Thyroid gland (tissue), 4 donors: ENCODE measurements around the gene MAML1. TPM values are rescaled to one million over a fixed set of nuclear protein-coding genes. Genes with fewer than 3 reads are reported as not detected.

Experiments used
- DNase-seq, 2 donors: peaks; one replicate each; pipeline ENCODE4 v3.0.0-alpha.2; 2019
- H3K27ac ChIP-seq, 3 donors: fragments of 200-600 bp; sonication (generic); 1 replicate in 2 of 3; 2 replicates in 1 of 3; pipeline ENCODE4 v1.5.1; 2016 to 2019; ENCODE audit warnings: mild to moderate bottlenecking in 1 of 3, moderate library complexity in 1 of 3
- H3K27me3 ChIP-seq: fragments of 200-600 bp; sonication (generic); one replicate; pipeline ENCODE4 v1.5.1; 2019
- H3K36me3 ChIP-seq, 2 donors: fragments of 200-600 bp; sonication (generic); one replicate each; pipeline ENCODE4 v1.5.1; 2016 to 2019
- H3K4me1 ChIP-seq, 2 donors: fragments of 200-600 bp; sonication (generic); one replicate each; pipeline ENCODE4 v1.5.1; 2017 to 2019
- H3K4me3 ChIP-seq, 3 donors: fragments of 200-600 bp; sonication (generic); replicated peaks in 1 of 3; 1 replicate in 2 of 3; 2 replicates in 1 of 3; pipeline ENCODE4 v1.5.1; 2016; ENCODE audit warnings: mild to moderate bottlenecking in 1 of 3
- H3K9me3 ChIP-seq: fragments of 200-600 bp; sonication (generic); one replicate; pipeline ENCODE4 v1.5.1; 2017
- POLR2A ChIP-seq, 2 donors: fragments of 450-650 bp; IDR thresholded peaks; one replicate each; pipeline ENCODE4 v1.6.1; 2017; ENCODE audit warnings: antibody characterized with exemption in 2 of 2, mild to moderate bottlenecking in 2 of 2, moderate library complexity in 1 of 2
- WGBS, 2 donors: methylation state at CpG; one replicate each; pipeline ENCODE4 v1.1.5; 2017; 5-methylcytosine and 5-hydroxymethylcytosine counted together
- intact Hi-C: fragments of 100-400 bp; cut with DNase I; formaldehyde crosslinking; loops from one replicate; pipeline ENCODE4 v1.15.1; 2023
- total RNA-seq, 4 donors: library from RNA; depleted of rRNA; stranded (reverse); fragments of >200 nt; gene quantifications; one replicate each; pipeline ENCODE4 v1.2.3, GENCODE V29; 2016
- TF ChIP-seq, protein P1 (sequence below), 6 experiments: fragments of 200-600 bp in 3 of 6; fragments of 450-650 bp in 3 of 6; sonication (generic) in 3 of 6; IDR thresholded peaks; one replicate each; pipeline ENCODE4 v1.5.1; 2016 to 2019; ENCODE audit warnings: antibody characterized with exemption in 6 of 6, mild to moderate bottlenecking in 2 of 6, inconsistent platforms in 1 of 6, moderate library complexity in 1 of 6

Gene MAML1
- total RNA-seq, 4 donors from 2014 or later = 27.3 to 46.7 (median 28.0) TPM

DNA sequence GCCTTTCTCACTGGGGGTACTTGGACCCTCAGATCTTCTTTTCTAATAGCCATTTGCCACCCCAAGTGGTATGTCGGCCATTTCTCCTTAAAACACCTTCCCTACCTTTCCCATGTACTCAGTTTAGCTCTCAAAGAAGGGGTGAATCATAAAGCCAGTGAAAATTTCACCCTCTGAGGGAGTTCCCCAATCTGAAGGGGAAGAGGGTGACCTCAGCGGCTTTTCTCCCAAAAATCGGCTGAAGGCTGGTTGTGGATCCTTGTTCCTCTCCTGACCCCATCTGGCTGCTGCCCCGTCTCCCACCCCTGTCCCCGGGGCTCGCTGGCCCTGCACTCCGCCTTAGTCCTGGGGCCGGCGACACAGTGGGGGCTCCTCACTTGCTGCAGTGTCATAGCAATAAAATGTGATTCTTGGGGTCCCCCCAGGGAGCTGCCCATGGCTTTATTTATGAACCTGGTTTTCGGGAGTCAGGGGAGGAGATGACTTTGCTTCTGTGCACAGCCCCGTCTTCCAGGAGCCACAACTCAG is 43.9 kb downstream of the MAML1 start:
- intact Hi-C loops = no loop called here
- Histone ChIP-seq H3K9me3 (no peaks in the 10 kb centered on the region), H3K36me3 (peaks cover 35 to 58% of the 10 kb centered on the region in 2 donors)

DNA sequence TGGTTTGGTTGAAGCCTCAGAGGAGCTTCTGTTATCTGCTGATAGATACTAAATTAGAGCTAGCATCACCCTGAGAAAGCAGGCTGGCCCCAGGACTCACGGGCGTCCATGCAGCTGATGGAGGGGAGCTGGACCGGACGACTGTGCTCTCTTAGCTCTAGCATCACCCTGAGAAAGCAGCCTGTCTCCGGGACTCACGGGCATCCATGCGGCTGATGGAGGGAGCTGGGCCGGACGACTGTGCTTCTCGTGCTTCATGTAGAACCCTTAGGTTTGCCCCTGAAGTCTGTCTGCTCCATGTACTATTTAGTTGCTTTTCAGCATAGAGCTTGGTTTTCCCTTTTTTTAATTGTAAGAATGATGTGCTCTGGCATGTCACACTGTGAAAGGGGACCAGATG is 44.8 kb downstream of the MAML1 start:
- 93 to 94% methylated on average over 10 of the region's 10 CpGs for WGBS, 2 donors
- Histone ChIP-seq H3K27ac (no peak overlapping the region), H3K27me3 (no peaks in the 10 kb centered on the region), H3K4me3 (no peak overlapping the region), H3K9me3 (no peaks in the 10 kb centered on the region), H3K36me3 (peaks cover 27 to 48% of the 10 kb centered on the region in 2 donors), H3K4me1 (no peaks in the 10 kb centered on the region)
- TF ChIP-seq POLR2A (IDR thresholded peaks at IDR 0.05) = no peak
- TF ChIP-seq, protein P1, sequence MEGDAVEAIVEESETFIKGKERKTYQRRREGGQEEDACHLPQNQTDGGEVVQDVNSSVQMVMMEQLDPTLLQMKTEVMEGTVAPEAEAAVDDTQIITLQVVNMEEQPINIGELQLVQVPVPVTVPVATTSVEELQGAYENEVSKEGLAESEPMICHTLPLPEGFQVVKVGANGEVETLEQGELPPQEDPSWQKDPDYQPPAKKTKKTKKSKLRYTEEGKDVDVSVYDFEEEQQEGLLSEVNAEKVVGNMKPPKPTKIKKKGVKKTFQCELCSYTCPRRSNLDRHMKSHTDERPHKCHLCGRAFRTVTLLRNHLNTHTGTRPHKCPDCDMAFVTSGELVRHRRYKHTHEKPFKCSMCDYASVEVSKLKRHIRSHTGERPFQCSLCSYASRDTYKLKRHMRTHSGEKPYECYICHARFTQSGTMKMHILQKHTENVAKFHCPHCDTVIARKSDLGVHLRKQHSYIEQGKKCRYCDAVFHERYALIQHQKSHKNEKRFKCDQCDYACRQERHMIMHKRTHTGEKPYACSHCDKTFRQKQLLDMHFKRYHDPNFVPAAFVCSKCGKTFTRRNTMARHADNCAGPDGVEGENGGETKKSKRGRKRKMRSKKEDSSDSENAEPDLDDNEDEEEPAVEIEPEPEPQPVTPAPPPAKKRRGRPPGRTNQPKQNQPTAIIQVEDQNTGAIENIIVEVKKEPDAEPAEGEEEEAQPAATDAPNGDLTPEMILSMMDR (IDR thresholded peaks at IDR 0.05) = no peak
- intact Hi-C loops = no loop called here
- no peak for DNase-seq

More for the DNA sequence above, 43.9 kb downstream of the MAML1 start:
- TF ChIP-seq, protein P1 (IDR thresholded peaks at IDR 0.05) = no peak
- no peak for TF ChIP-seq POLR2A (IDR thresholded peaks at IDR 0.05)
- H3K27me3 ChIP-seq = no peaks in the 10 kb centered on the region
- no peaks in the 10 kb centered on the region for H3K4me1 ChIP-seq
- H3K4me3 ChIP-seq = no peak overlapping the region
- 94 to 96% methylated on average over 11 of the region's 11 CpGs for WGBS, 2 donors
- no peak overlapping the region for H3K27ac ChIP-seq
- DNase-seq = no peak

DNA sequence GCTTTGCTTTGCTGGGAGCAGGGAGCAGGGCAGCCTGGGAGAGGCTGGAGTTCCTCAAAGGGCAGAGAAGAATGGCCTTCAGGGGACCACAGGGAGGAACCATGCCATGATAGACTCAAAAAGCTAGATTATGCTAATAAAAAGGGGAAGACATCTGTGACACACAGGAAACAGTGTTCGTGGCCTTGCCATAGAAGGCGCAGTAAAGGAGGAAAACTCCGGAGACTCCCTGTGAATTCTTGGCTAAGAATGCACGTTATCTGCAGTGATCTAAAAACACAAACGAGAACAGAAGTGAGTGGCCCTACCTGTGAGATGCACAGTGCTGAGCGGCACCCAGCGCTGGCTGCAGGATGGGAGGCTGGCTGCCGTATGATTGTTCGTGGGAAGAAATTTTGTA is 45.3 kb downstream of the MAML1 start:
- Histone ChIP-seq H3K27me3 (no peaks in the 10 kb centered on the region), H3K36me3 (peaks cover 23 to 44% of the 10 kb centered on the region in 2 donors), H3K4me1 (no peaks in the 10 kb centered on the region), H3K4me3 (no peak overlapping the region), H3K27ac (no peak overlapping the region), H3K9me3 (no peaks in the 10 kb centered on the region)
- DNase-seq = no peak
- TF ChIP-seq, protein P1 (IDR thresholded peaks at IDR 0.05) = no peak
- TF ChIP-seq POLR2A (IDR thresholded peaks at IDR 0.05) = no peak
- intact Hi-C loops = no loop called here
- 65 to 77% methylated on average over 9 of the region's 9 CpGs for WGBS, 2 donors

DNA sequence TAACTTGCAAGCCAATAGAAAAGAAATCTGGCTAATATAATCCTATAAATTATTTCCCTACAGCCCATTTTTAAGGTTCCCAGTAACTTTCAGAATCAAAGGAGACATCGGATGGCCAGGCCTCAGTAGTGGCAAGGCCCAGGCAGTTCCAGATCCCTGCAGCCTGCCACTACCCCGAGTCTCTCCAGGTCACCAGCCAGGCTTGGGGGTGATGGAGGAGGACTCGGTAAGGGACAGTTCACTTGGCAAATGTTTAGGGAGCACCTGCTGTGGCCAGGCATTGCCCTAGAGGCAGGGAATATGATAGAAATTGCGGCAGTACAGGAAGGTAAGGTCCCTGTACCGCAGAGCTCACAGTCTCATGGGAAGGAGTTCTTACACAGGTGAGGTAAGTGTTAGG is 46.0 kb downstream of the MAML1 start:
- Histone ChIP-seq H3K4me1 (no peaks in the 10 kb centered on the region), H3K27me3 (no peaks in the 10 kb centered on the region), H3K27ac (no peak overlapping the region), H3K4me3 (no peak overlapping the region), H3K9me3 (no peaks in the 10 kb centered on the region), H3K36me3 (peaks cover 16 to 37% of the 10 kb centered on the region in 2 donors)
- no peak for DNase-seq
- intact Hi-C loops = no loop called here
- TF ChIP-seq, protein P1 (IDR thresholded peaks at IDR 0.05) = no peak
- TF ChIP-seq POLR2A (IDR thresholded peaks at IDR 0.05) = no peak
- WGBS, 2 donors = 91 to 95% methylated on average over 5 of the region's 5 CpGs

DNA sequence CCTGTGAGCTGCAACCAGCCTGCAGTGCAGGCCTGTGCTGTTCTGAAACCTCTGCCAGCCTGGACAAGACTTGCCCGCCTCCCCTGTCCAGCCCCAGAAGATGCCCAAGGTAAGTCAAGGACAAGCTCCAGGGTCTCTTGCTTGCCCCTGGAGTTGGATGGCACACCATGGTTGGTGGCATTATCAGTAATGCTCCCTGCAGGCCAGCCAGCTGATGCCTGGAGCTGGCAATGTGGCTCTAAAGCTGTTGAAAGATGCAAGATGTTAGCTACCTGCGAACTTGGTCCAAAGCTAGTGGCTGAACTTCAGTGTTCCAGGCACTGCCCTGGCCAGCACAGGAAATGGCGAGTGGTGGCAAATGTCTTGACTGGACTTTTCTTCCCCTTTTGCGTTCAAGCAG is 47.2 kb downstream of the MAML1 start:
- H3K27ac ChIP-seq = no peak overlapping the region
- 93 to 99% methylated on average over 4 of the region's 4 CpGs for WGBS, 2 donors
- no peak overlapping the region for H3K4me3 ChIP-seq
- no peaks in the 10 kb centered on the region for H3K9me3 ChIP-seq
- TF ChIP-seq, protein P1 (IDR thresholded peaks at IDR 0.05) = no peak
- TF ChIP-seq POLR2A (IDR thresholded peaks at IDR 0.05) = no peak
- peaks cover 4 to 24% of the 10 kb centered on the region in 2 donors for H3K36me3 ChIP-seq
- DNase-seq = no peak
- no peaks in the 10 kb centered on the region for H3K4me1 ChIP-seq
- no peaks in the 10 kb centered on the region for H3K27me3 ChIP-seq
- intact Hi-C loops = no loop called here
